Body of pancreas (tissue), 4 donors: ENCODE measurements around the gene FOXR1.

Source experiments
- CTCF ChIP-seq, 7 experiments: fragments of 450-650 bp in 4 of 7; fragments of 200-600 bp in 3 of 7; sonication (generic) in 3 of 7; IDR thresholded peaks; one replicate each; pipeline ENCODE4 v1.5.1; 2016 to 2019; ENCODE audit warnings: antibody characterized with exemption in 7 of 7
- POLR2A ChIP-seq, 3 donors: fragments of 450-650 bp; IDR thresholded peaks; one replicate each; pipeline ENCODE4 v1.6.1; 2016; ENCODE audit warnings: antibody characterized with exemption in 3 of 3, mild to moderate bottlenecking in 2 of 3

DNA sequence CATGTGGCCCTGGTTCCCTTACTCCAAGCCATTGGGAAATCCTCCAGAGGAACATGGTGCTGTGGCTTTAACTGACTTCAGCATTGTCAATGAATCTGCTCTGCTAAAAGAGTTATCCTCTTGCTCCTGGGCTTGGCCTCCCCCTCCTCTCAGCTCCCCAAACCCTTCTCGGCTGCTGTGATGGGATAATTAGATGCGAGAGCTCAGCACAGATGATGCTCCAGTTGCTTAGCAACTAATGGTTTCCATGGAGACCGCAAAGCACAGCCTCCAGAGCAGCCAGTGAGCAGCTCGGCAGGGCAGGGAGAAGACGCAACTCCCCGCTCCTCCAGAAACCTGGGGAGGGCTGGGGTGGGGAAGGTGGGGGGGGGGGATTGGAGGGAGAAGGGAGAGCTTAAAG lies 18.3 kb upstream of the FOXR1 start:
- no peak for TF ChIP-seq CTCF (IDR thresholded peaks at IDR 0.05)
- no peak for TF ChIP-seq POLR2A (IDR thresholded peaks at IDR 0.05)
